Common myeloid progenitor, CD34-positive (primary cell): Measurements from ENCODE around the gene SLC10A7.

ENCODE experiments used
- CTCF ChIA-PET: fragments of 350-600 bp; sonication (Branson Sonifier 250); formaldehyde crosslinking; loops from one replicate; lab custom pipeline; 2021; ENCODE audit warnings: antibody characterized with exemption; lab: Charles Lee
- POLR2A ChIA-PET: fragments of 350-600 bp; sonication (Branson Sonifier 250); formaldehyde crosslinking; loops from one replicate; lab custom pipeline; 2021; ENCODE audit warnings: antibody characterized with exemption; lab: Charles Lee
- DNase-seq, 3 donors: peaks; one replicate each; pipeline versions ENCODE4 v3.0.0 to v3.0.0-alpha.2; 2013
- H3K27ac ChIP-seq, 2 experiments: 1 replicate in 1 of 2; 2 replicates in 1 of 2; pipeline ENCODE4 v1.7.0; 2013; ENCODE audit warnings: inconsistent platforms in 2 of 2, low read length in 2 of 2, mild to moderate bottlenecking in 2 of 2, low read depth in 1 of 2, moderate library complexity in 1 of 2; ENCODE audit not compliant: severe bottlenecking in 2 of 2, insufficient read depth in 1 of 2, poor library complexity in 1 of 2
- H3K27me3 ChIP-seq, 5 experiments: replicated peaks in 2 of 5; 1 replicate in 3 of 5; 2 replicates in 2 of 5; pipeline versions ENCODE4 v1.6.1 to v1.7.0; 2013; ENCODE audit warnings: low read length in 4 of 5, mild to moderate bottlenecking in 2 of 5, moderate library complexity in 2 of 5, inconsistent platforms in 1 of 5; ENCODE audit not compliant: insufficient read depth in 5 of 5, control insufficient read depth in 4 of 5
- H3K36me3 ChIP-seq, 4 experiments: 1 replicate in 2 of 4; 2 replicates in 2 of 4; pipeline versions ENCODE4 v1.6.1 to v1.7.0; 2013; ENCODE audit warnings: low read length in 3 of 4, control low read depth in 1 of 4, mild to moderate bottlenecking in 1 of 4; ENCODE audit not compliant: control insufficient read depth in 4 of 4, insufficient read depth in 4 of 4
- H3K4me1 ChIP-seq, 4 experiments: 1 replicate in 3 of 4; 2 replicates in 1 of 4; pipeline versions ENCODE4 v1.6.1 to v1.7.1; 2013; ENCODE audit warnings: low read length in 3 of 4, mild to moderate bottlenecking in 3 of 4, control low read depth in 1 of 4, inconsistent platforms in 1 of 4, moderate library complexity in 1 of 4; ENCODE audit not compliant: control insufficient read depth in 4 of 4, insufficient read depth in 4 of 4; ENCODE audit errors: control extremely low read depth in 1 of 4
- H3K4me3 ChIP-seq, 7 experiments: 1 replicate in 4 of 7; 2 replicates in 3 of 7; pipeline versions ENCODE4 v1.5.1 to v1.7.0; 2013; ENCODE audit warnings: mild to moderate bottlenecking in 7 of 7, low read length in 6 of 7, moderate library complexity in 6 of 7, inconsistent platforms in 2 of 7, low read depth in 2 of 7, control low read depth in 1 of 7; ENCODE audit not compliant: insufficient read depth in 4 of 7, control insufficient read depth in 1 of 7; ENCODE audit errors: extremely low read depth in 1 of 7
- H3K9me3 ChIP-seq, 5 experiments: 1 replicate in 4 of 5; 2 replicates in 1 of 5; pipeline versions ENCODE4 v1.6.1 to v1.7.1; 2013; ENCODE audit warnings: low read length in 4 of 5, mild to moderate bottlenecking in 2 of 5, inconsistent platforms in 1 of 5, low read depth in 1 of 5, moderate library complexity in 1 of 5; ENCODE audit not compliant: control insufficient read depth in 4 of 5, insufficient read depth in 2 of 5; ENCODE audit errors: control extremely low read depth in 1 of 5
- WGBS: methylation state at CpG from one replicate; pipeline ENCODE4 v1.1.5; 2013; ENCODE audit not compliant: insufficient coverage; 5-methylcytosine and 5-hydroxymethylcytosine counted together

The SLC10A7 gene

DNA sequence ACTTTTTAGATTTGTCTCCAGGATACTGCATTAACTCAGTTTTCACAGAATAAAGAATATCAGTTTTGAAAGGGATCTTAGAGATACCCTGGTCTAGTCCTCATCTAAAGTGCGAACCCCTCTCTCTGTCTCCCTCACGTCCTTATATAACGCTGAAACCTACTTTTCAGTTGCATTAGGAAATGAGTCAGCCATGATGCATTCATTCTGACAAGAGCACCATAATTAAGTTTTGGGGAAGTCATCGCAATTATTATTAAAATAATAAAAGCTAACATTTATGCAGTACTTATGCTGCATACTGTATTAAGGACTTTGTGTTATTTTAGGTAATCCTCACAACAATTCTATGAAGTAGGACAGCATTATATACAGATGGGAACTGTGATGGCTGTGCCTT lies 191.3 kb downstream of the SLC10A7 start:
- WGBS, result 83% methylated on average over 2 of the region's 4 CpGs
- no peaks in the 10 kb centered on the region for H3K4me1 ChIP-seq
- H3K4me3 ChIP-seq, result no peak overlapping the region
- POLR2A ChIA-PET, result no interaction called here
- CTCF ChIA-PET, result no interaction called here
- H3K9me3 ChIP-seq, result peaks cover 0 to 2% (median 0%) of the 10 kb centered on the region in 5 experiments
- H3K36me3 ChIP-seq, result no peaks in the 10 kb centered on the region
- DNase-seq, result peak in 1 of 3 donors; percentile 10
- no peaks in the 10 kb centered on the region for H3K27me3 ChIP-seq
- no peak overlapping the region for H3K27ac ChIP-seq

- Histone ChIP-seq H3K9me3 (peaks cover 0 to 2% (median 0%) of the 10 kb centered on the region in 5 experiments), H3K27me3 (no peaks in the 10 kb centered on the region), H3K4me3 (no peak overlapping the region), H3K36me3 (peaks cover 0 to 6% (median 1%) of the 10 kb centered on the region in 4 experiments), H3K4me1 (no peaks in the 10 kb centered on the region), H3K27ac (no peak overlapping the region)
- no peak for DNase-seq
- ChIA-PET POLR2A (no interaction called here), CTCF (no interaction called here)
Measured at GRCh38 chr4:146329050-146329716, 192.6 kb downstream of the SLC10A7 start.

DNA sequence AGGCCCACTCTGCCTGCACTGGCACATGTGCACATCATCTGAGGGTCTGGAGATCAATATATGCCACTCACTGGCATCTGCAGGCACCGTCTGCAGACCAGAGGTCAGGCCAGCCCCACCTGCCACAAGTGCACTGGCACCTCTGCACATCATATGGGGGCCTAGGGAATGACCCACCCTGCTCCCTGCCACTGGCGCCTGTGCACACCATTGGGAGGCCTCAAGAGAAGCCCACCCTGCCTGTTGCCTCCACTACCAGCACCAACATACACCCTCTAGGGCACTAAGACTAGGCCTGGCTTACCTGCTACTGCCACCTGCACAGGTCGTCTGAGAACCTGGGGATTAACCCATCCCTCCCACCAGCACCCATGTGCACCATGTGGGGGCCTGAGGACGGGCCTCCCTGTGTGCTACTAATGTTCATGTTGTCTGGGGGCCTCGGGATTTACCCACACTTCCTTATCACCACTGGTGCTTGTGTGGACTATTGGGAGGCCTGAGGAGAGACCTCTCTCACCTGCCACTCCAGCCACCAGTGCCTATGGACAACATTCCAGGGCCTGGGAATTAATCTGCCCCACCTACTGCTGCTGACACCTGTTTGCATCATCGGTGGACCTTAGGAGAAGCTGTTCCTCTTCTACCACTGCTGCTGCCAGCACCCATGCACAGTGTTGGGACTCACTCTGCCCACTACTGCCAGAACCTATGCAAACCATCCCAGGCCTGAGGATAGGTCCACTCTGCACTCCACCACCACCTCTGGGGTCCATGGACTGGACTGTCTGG lies 193.7 kb downstream of the SLC10A7 start:
- WGBS, result 100% methylated on average over 5 of the region's 6 CpGs
- Histone ChIP-seq H3K4me3 (peak overlapping the region in 1 of 7 experiments; percentile 5), H3K27me3 (no peaks in the 10 kb centered on the region), H3K36me3 (peaks cover 0 to 6% (median 1%) of the 10 kb centered on the region in 4 experiments), H3K27ac (no peak overlapping the region), H3K9me3 (peaks cover 0 to 2% (median 0%) of the 10 kb centered on the region in 5 experiments), H3K4me1 (no peaks in the 10 kb centered on the region)
- POLR2A ChIA-PET, result no interaction called here
- CTCF ChIA-PET, result no interaction called here
- DNase-seq, result no peak

GRCh38 chr4:146318894-146319293 lies 202.8 kb downstream of the SLC10A7 start:
- CTCF ChIA-PET, result no interaction called here
- no peaks in the 10 kb centered on the region for H3K36me3 ChIP-seq

GRCh38 chr4:146317783-146318182 lies 204.0 kb downstream of the SLC10A7 start:
- Histone ChIP-seq H3K27ac (no peak overlapping the region), H3K4me3 (no peak overlapping the region), H3K9me3 (peaks cover 0 to under 1% (median 0%) of the 10 kb centered on the region in 5 experiments), H3K36me3 (no peaks in the 10 kb centered on the region), H3K4me1 (no peaks in the 10 kb centered on the region), H3K27me3 (no peaks in the 10 kb centered on the region)
- no peak for DNase-seq
- ChIA-PET POLR2A (no interaction called here), CTCF (no interaction called here)
- WGBS, result 100% methylated on average over 1 of the region's 1 CpG

More at GRCh38 chr4:146318894-146319293, 202.8 kb downstream of the SLC10A7 start:
- peaks cover 0 to 3% (median 0%) of the 10 kb centered on the region in 5 experiments for H3K9me3 ChIP-seq
- H3K27ac ChIP-seq, result no peak overlapping the region
- POLR2A ChIA-PET, result no interaction called here
- H3K4me1 ChIP-seq, result no peaks in the 10 kb centered on the region
- no peak for DNase-seq
- no peak overlapping the region for H3K4me3 ChIP-seq
- H3K27me3 ChIP-seq, result no peaks in the 10 kb centered on the region

DNA sequence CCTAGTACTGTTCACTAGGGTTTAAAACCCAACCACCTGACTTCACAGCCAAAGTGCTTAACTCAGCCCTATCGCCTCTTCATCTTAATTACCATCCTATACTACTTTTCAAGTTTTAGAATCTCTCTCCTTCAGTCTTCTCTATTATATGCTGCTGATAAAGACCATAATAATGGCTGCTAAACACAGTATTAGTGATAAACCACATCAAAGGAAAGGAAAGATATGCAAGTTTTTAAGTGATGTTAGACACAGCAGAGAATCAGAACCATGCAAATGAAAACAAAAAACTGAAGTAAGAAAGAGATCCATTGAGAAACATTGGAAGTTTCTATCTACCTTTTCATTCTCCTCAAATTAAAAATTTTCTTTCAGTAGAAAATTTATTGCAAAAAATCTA lies 206.6 kb downstream of the SLC10A7 start:
- Histone ChIP-seq H3K27ac (no peak overlapping the region), H3K9me3 (no peaks in the 10 kb centered on the region), H3K4me3 (no peak overlapping the region), H3K36me3 (no peaks in the 10 kb centered on the region), H3K27me3 (no peaks in the 10 kb centered on the region), H3K4me1 (no peaks in the 10 kb centered on the region)
- ChIA-PET CTCF (interaction anchor here (1.0 kb wide), 1 partner anchor 24 kb away, joined by 3 read pairs; no protein-coding TSS in a partner anchor), POLR2A (no interaction called here)
- no peak for DNase-seq
- no CpG with 5 or more reads among the region's 1 CpG for WGBS
